Measurements from ENCODE around the gene DDIT4. TPM values are rescaled to one million over a fixed set of nuclear protein-coding genes. Genes with fewer than 3 reads are reported as not detected.

Gene DDIT4
- total and polyA plus RNA-seq, 9 of the 15 experiments (the other 6 are each of a cell fraction or from before 2014, with no cell fraction given) = 8.2 to 675 (median 159) TPM

DNA sequence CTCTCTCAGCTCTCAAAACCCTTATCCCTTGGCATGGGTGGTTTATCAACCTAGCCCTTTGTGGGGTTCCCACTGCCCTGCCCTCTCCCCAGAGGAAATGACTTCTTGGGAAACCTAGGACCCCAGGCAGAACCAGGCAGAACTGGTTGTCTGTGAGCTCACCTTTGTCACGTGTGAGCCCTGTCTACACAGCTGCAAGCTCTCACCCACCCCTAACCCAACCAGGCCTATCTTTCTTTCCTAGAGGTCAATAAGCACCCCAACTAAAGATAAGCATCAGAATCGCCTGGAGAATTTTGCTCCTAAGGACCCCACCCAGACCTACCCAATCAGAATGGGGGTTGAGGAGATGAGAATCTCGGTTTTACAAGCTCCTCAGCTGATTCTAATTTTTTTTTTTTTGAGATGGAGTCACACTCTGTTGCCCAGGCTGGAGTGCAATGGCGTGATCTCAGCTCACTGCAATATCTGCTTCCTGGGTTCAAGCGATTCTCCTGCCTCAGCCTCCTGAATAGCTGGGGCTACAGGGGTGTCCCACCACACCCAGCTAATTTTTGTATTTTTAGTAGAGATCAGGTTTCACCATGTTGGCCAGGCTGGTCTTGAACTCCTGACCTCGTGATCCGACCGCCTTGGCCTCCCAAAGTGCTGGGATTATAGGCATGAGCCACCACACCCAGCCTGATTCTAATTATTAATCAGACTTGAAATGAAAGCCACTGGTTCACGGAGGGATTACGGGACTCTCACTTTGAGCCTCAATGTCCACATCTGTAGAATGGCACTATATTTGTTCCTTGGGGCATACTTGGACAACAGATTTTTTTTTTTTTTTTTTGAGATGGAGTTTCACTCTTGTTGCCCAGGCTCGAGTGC, 7.5 kb upstream of the DDIT4 start (continued):
- TF ChIP-seq ZC3H8 (IDR thresholded peaks at IDR 0.05) (no peak), ZNF75A (CRISPR knock-in tag; IDR thresholded peaks at IDR 0.05) (no peak), CEBPB (tag; IDR thresholded peaks at IDR 0.05) (no peak), SRSF9 (IDR thresholded peaks at IDR 0.05; ENCODE audit: borderline replicate concordance, low read depth, low read length) (no peak), TFAM (CRISPR knock-in tag; conservative IDR thresholded peaks at IDR 0.05) (no peak), CBFB (CRISPR knock-in tag; IDR thresholded peaks at IDR 0.05) (0 out of 2 replicates have a peak, but pooled peaks have one; percentile 40), ZNF253 (CRISPR knock-in tag; conservative IDR thresholded peaks at IDR 0.05) (no peak), RHOXF2B (CRISPR knock-in tag; conservative IDR thresholded peaks at IDR 0.05) (no peak), ZNF431 (CRISPR knock-in tag; IDR thresholded peaks at IDR 0.05) (no peak), TCF3 (CRISPR knock-in tag; IDR thresholded peaks at IDR 0.05) (0 out of 2 replicates have a peak, but pooled peaks have one; percentile 11), PHTF2 (CRISPR knock-in tag; IDR thresholded peaks at IDR 0.05) (no peak), GABPB1 (CRISPR knock-in tag; IDR thresholded peaks at IDR 0.05) (no peak), TSC22D4 (tag; IDR thresholded peaks at IDR 0.05) (no peak), ZNF133 (CRISPR knock-in tag; IDR thresholded peaks at IDR 0.05) (no peak), EWSR1 (IDR thresholded peaks at IDR 0.05; ENCODE audit: borderline replicate concordance, low read depth, partially characterized antibody) (no peak), U2AF2 (optimal IDR thresholded peaks at IDR 0.05; ENCODE audit: low read depth, low read length) (no peak), NFIX (CRISPR knock-in tag; IDR thresholded peaks at IDR 0.05; ENCODE audit: low read depth) (no peak), RBM14 (IDR thresholded peaks at IDR 0.05; ENCODE audit: borderline replicate concordance, insufficient read depth, low read depth, low read length) (no peak)
- TF ChIP-seq, protein P1, sequence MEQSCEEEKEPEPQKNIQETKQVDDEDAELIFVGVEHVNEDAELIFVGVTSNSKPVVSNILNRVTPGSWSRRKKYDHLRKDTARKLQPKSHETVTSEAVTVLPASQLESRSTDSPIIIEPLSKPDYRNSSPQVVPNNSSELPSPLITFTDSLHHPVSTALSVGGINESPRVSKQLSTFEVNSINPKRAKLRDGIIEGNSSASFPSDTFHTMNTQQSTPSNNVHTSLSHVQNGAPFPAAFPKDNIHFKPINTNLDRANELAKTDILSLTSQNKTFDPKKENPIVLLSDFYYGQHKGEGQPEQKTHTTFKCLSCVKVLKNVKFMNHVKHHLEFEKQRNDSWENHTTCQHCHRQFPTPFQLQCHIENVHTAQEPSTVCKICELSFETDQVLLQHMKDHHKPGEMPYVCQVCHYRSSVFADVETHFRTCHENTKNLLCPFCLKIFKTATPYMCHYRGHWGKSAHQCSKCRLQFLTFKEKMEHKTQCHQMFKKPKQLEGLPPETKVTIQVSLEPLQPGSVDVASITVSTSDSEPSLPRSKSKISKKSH (CRISPR knock-in tag; IDR thresholded peaks at IDR 0.05) = no peak
- TF ChIP-seq, protein P2, sequence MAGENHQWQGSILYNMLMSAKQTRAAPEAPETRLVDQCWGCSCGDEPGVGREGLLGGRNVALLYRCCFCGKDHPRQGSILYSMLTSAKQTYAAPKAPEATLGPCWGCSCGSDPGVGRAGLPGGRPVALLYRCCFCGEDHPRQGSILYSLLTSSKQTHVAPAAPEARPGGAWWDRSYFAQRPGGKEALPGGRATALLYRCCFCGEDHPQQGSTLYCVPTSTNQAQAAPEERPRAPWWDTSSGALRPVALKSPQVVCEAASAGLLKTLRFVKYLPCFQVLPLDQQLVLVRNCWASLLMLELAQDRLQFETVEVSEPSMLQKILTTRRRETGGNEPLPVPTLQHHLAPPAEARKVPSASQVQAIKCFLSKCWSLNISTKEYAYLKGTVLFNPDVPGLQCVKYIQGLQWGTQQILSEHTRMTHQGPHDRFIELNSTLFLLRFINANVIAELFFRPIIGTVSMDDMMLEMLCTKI (IDR thresholded peaks at IDR 0.05; ENCODE audit: partially characterized antibody) = no peak
- TF ChIP-seq, protein P3, sequence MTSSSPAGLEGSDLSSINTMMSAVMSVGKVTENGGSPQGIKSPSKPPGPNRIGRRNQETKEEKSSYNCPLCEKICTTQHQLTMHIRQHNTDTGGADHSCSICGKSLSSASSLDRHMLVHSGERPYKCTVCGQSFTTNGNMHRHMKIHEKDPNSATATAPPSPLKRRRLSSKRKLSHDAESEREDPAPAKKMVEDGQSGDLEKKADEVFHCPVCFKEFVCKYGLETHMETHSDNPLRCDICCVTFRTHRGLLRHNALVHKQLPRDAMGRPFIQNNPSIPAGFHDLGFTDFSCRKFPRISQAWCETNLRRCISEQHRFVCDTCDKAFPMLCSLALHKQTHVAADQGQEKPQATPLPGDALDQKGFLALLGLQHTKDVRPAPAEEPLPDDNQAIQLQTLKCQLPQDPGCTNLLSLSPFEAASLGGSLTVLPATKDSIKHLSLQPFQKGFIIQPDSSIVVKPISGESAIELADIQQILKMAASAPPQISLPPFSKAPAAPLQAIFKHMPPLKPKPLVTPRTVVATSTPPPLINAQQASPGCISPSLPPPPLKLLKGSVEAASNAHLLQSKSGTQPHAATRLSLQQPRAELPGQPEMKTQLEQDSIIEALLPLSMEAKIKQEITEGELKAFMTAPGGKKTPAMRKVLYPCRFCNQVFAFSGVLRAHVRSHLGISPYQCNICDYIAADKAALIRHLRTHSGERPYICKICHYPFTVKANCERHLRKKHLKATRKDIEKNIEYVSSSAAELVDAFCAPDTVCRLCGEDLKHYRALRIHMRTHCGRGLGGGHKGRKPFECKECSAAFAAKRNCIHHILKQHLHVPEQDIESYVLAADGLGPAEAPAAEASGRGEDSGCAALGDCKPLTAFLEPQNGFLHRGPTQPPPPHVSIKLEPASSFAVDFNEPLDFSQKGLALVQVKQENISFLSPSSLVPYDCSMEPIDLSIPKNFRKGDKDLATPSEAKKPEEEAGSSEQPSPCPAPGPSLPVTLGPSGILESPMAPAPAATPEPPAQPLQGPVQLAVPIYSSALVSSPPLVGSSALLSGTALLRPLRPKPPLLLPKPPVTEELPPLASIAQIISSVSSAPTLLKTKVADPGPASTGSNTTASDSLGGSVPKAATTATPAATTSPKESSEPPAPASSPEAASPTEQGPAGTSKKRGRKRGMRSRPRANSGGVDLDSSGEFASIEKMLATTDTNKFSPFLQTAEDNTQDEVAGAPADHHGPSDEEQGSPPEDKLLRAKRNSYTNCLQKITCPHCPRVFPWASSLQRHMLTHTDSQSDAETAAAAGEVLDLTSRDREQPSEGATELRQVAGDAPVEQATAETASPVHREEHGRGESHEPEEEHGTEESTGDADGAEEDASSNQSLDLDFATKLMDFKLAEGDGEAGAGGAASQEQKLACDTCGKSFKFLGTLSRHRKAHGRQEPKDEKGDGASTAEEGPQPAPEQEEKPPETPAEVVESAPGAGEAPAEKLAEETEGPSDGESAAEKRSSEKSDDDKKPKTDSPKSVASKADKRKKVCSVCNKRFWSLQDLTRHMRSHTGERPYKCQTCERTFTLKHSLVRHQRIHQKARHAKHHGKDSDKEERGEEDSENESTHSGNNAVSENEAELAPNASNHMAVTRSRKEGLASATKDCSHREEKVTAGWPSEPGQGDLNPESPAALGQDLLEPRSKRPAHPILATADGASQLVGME (CRISPR knock-in tag; IDR thresholded peaks at IDR 0.05) = no peak
